ENCODE data around the gene CLEC2L.

The CLEC2L gene

GRCh38 chr7:139559364-139560105 is 36.0 kb downstream of the CLEC2L start:
- no peaks in the 10 kb centered on the region for H3K36me3 ChIP-seq (ENCODE audit: control insufficient read depth, insufficient read depth, low read length)
- H3K4me1 ChIP-seq (ENCODE audit: control insufficient read depth, insufficient read depth, low read length), result peaks cover 10% of the 10 kb centered on the region
- H3K9me3 ChIP-seq (ENCODE audit: control insufficient read depth, insufficient read depth, low read depth, low read length), result peaks cover 5% of the 10 kb centered on the region; the same call in 1 of the 2 replicates
- H3K27ac ChIP-seq (ENCODE audit: low read depth, low read length), result no peak overlapping the region
- no peak overlapping the region for H3K4me3 ChIP-seq (ENCODE audit: low read depth, low read length)
- H3K9ac ChIP-seq (ENCODE audit: low read length), result no peak overlapping the region
- no peaks in the 10 kb centered on the region for H3K27me3 ChIP-seq (ENCODE audit: control insufficient read depth, insufficient read depth, low read length)

GRCh38 chr7:139560199-139560598 is 36.7 kb downstream of the CLEC2L start:
- no peak overlapping the region for H3K27ac ChIP-seq (ENCODE audit: low read depth, low read length)
- no peaks in the 10 kb centered on the region for H3K27me3 ChIP-seq (ENCODE audit: control insufficient read depth, insufficient read depth, low read length)
- peaks cover 10% of the 10 kb centered on the region; the same call in 1 of the 2 replicates for H3K4me1 ChIP-seq (ENCODE audit: control insufficient read depth, insufficient read depth, low read length)
- H3K9ac ChIP-seq (ENCODE audit: low read length), result no peak overlapping the region
- peaks cover 1% of the 10 kb centered on the region; the same call in 1 of the 2 replicates for H3K9me3 ChIP-seq (ENCODE audit: control insufficient read depth, insufficient read depth, low read depth, low read length)
- H3K36me3 ChIP-seq (ENCODE audit: control insufficient read depth, insufficient read depth, low read length), result no peaks in the 10 kb centered on the region
- no peak overlapping the region for H3K4me3 ChIP-seq (ENCODE audit: low read depth, low read length)

- Histone ChIP-seq H3K4me3 (ENCODE audit: low read depth, low read length) (no peak overlapping the region), H3K27me3 (ENCODE audit: control insufficient read depth, insufficient read depth, low read length) (no peaks in the 10 kb centered on the region), H3K36me3 (ENCODE audit: control insufficient read depth, insufficient read depth, low read length) (no peaks in the 10 kb centered on the region), H3K9ac (ENCODE audit: low read length) (no peak overlapping the region), H3K4me1 (ENCODE audit: control insufficient read depth, insufficient read depth, low read length) (peaks cover 10% of the 10 kb centered on the region; the same call in 1 of the 2 replicates), H3K9me3 (ENCODE audit: control insufficient read depth, insufficient read depth, low read depth, low read length) (no peaks in the 10 kb centered on the region), H3K27ac (ENCODE audit: low read depth, low read length) (no peak overlapping the region)
These were observed 37.2 kb downstream of the CLEC2L start for GRCh38 chr7:139560678-139561077.

GRCh38 chr7:139562491-139562890 is 39.0 kb downstream of the CLEC2L start:
- no peak overlapping the region for H3K9ac ChIP-seq (ENCODE audit: low read length)
- H3K27me3 ChIP-seq (ENCODE audit: control insufficient read depth, insufficient read depth, low read length), result no peaks in the 10 kb centered on the region
- H3K4me1 ChIP-seq (ENCODE audit: control insufficient read depth, insufficient read depth, low read length), result peaks cover 22% of the 10 kb centered on the region; the same call in 1 of the 2 replicates
- no peak overlapping the region for H3K4me3 ChIP-seq (ENCODE audit: low read depth, low read length)
- no peaks in the 10 kb centered on the region for H3K36me3 ChIP-seq (ENCODE audit: control insufficient read depth, insufficient read depth, low read length)
- no peak overlapping the region for H3K27ac ChIP-seq (ENCODE audit: low read depth, low read length)
- no peaks in the 10 kb centered on the region for H3K9me3 ChIP-seq (ENCODE audit: control insufficient read depth, insufficient read depth, low read depth, low read length)

GRCh38 chr7:139562961-139563565 is 39.6 kb downstream of the CLEC2L start:
- no peaks in the 10 kb centered on the region for H3K27me3 ChIP-seq (ENCODE audit: control insufficient read depth, insufficient read depth, low read length)
- H3K36me3 ChIP-seq (ENCODE audit: control insufficient read depth, insufficient read depth, low read length), result no peaks in the 10 kb centered on the region
- H3K9me3 ChIP-seq (ENCODE audit: control insufficient read depth, insufficient read depth, low read depth, low read length), result no peaks in the 10 kb centered on the region
- H3K4me1 ChIP-seq (ENCODE audit: control insufficient read depth, insufficient read depth, low read length), result peaks cover 24% of the 10 kb centered on the region; the same call in 1 of the 2 replicates
- no peak overlapping the region for H3K4me3 ChIP-seq (ENCODE audit: low read depth, low read length)
- no peak overlapping the region for H3K9ac ChIP-seq (ENCODE audit: low read length)
- H3K27ac ChIP-seq (ENCODE audit: low read depth, low read length), result no peak overlapping the region

GRCh38 chr7:139563856-139564255 is 40.4 kb downstream of the CLEC2L start:
- no peaks in the 10 kb centered on the region for H3K36me3 ChIP-seq (ENCODE audit: control insufficient read depth, insufficient read depth, low read length)
- no peaks in the 10 kb centered on the region for H3K27me3 ChIP-seq (ENCODE audit: control insufficient read depth, insufficient read depth, low read length)
- no peaks in the 10 kb centered on the region for H3K9me3 ChIP-seq (ENCODE audit: control insufficient read depth, insufficient read depth, low read depth, low read length)
- no peak overlapping the region for H3K9ac ChIP-seq (ENCODE audit: low read length)
- no peak overlapping the region for H3K27ac ChIP-seq (ENCODE audit: low read depth, low read length)
- no peak overlapping the region for H3K4me3 ChIP-seq (ENCODE audit: low read depth, low read length)
- peaks cover 24% of the 10 kb centered on the region; the same call in 1 of the 2 replicates for H3K4me1 ChIP-seq (ENCODE audit: control insufficient read depth, insufficient read depth, low read length)

- Histone ChIP-seq H3K27ac (ENCODE audit: low read depth, low read length) (no peak overlapping the region), H3K9me3 (ENCODE audit: control insufficient read depth, insufficient read depth, low read depth, low read length) (no peaks in the 10 kb centered on the region), H3K4me3 (ENCODE audit: low read depth, low read length) (no peak overlapping the region), H3K36me3 (ENCODE audit: control insufficient read depth, insufficient read depth, low read length) (no peaks in the 10 kb centered on the region), H3K9ac (ENCODE audit: low read length) (no peak overlapping the region), H3K4me1 (ENCODE audit: control insufficient read depth, insufficient read depth, low read length) (peaks cover 28% of the 10 kb centered on the region; the same call in 1 of the 2 replicates), H3K27me3 (ENCODE audit: control insufficient read depth, insufficient read depth, low read length) (no peaks in the 10 kb centered on the region)
These were observed 42.6 kb downstream of the CLEC2L start for GRCh38 chr7:139566075-139566474.

GRCh38 chr7:139566736-139567646 is 43.5 kb downstream of the CLEC2L start:
- Histone ChIP-seq H3K4me1 (ENCODE audit: control insufficient read depth, insufficient read depth, low read length) (peaks cover 28% of the 10 kb centered on the region; the same call in 1 of the 2 replicates), H3K27ac (ENCODE audit: low read depth, low read length) (no peak overlapping the region)

GRCh38 chr7:139567647-139568345 is 44.3 kb downstream of the CLEC2L start:
- Histone ChIP-seq H3K27me3 (ENCODE audit: control insufficient read depth, insufficient read depth, low read length) (no peaks in the 10 kb centered on the region), H3K4me1 (ENCODE audit: control insufficient read depth, insufficient read depth, low read length) (peaks cover 28% of the 10 kb centered on the region; the same call in 1 of the 2 replicates), H3K27ac (ENCODE audit: low read depth, low read length) (no peak overlapping the region), H3K9me3 (ENCODE audit: control insufficient read depth, insufficient read depth, low read depth, low read length) (no peaks in the 10 kb centered on the region), H3K36me3 (ENCODE audit: control insufficient read depth, insufficient read depth, low read length) (no peaks in the 10 kb centered on the region), H3K4me3 (ENCODE audit: low read depth, low read length) (no peak overlapping the region), H3K9ac (ENCODE audit: low read length) (no peak overlapping the region)

More at GRCh38 chr7:139566736-139567646, 43.5 kb downstream of the CLEC2L start:
- Histone ChIP-seq H3K4me3 (ENCODE audit: low read depth, low read length) (no peak overlapping the region), H3K9me3 (ENCODE audit: control insufficient read depth, insufficient read depth, low read depth, low read length) (no peaks in the 10 kb centered on the region), H3K9ac (ENCODE audit: low read length) (no peak overlapping the region), H3K36me3 (ENCODE audit: control insufficient read depth, insufficient read depth, low read length) (no peaks in the 10 kb centered on the region), H3K27me3 (ENCODE audit: control insufficient read depth, insufficient read depth, low read length) (no peaks in the 10 kb centered on the region)

GRCh38 chr7:139568346-139568675 is 44.8 kb downstream of the CLEC2L start:
- H3K27me3 ChIP-seq (ENCODE audit: control insufficient read depth, insufficient read depth, low read length), result no peaks in the 10 kb centered on the region
- no peak overlapping the region for H3K9ac ChIP-seq (ENCODE audit: low read length)
- no peaks in the 10 kb centered on the region for H3K36me3 ChIP-seq (ENCODE audit: control insufficient read depth, insufficient read depth, low read length)
- H3K4me3 ChIP-seq (ENCODE audit: low read depth, low read length), result no peak overlapping the region
- no peaks in the 10 kb centered on the region for H3K9me3 ChIP-seq (ENCODE audit: control insufficient read depth, insufficient read depth, low read depth, low read length)
- peaks cover 25% of the 10 kb centered on the region; the same call in 1 of the 2 replicates for H3K4me1 ChIP-seq (ENCODE audit: control insufficient read depth, insufficient read depth, low read length)
- H3K27ac ChIP-seq (ENCODE audit: low read depth, low read length), result no peak overlapping the region
